Glutamatergic neuron (in vitro differentiated cells): ENCODE results near the gene GNAT1. TPM values are rescaled to one million over a fixed set of nuclear protein-coding genes. Genes with fewer than 3 reads are reported as not detected.

Source experiments
- DNase-seq: peaks from one replicate; pipeline ENCODE4 v3.0.0; 2022
- H3K27ac Mint-ChIP-seq: one replicate; pipeline ENCODE4 v1.8.0; 2020; ENCODE audit warnings: mild to moderate bottlenecking, mixed read lengths, inconsistent platforms; ENCODE audit not compliant: unreplicated experiment
- H3K27me3 Mint-ChIP-seq: one replicate; pipeline ENCODE4 v1.8.0; 2020; ENCODE audit warnings: mild to moderate bottlenecking, moderate library complexity, mixed read lengths, inconsistent platforms; ENCODE audit not compliant: unreplicated experiment
- H3K36me3 Mint-ChIP-seq: one replicate; pipeline ENCODE4 v1.8.0; 2020; ENCODE audit warnings: mild to moderate bottlenecking, mixed read lengths, inconsistent platforms; ENCODE audit not compliant: unreplicated experiment
- H3K4me1 Mint-ChIP-seq: one replicate; pipeline ENCODE4 v1.8.0; 2020; ENCODE audit warnings: mild to moderate bottlenecking, low read depth, mixed read lengths, inconsistent platforms; ENCODE audit not compliant: unreplicated experiment
- H3K4me3 Mint-ChIP-seq: one replicate; pipeline ENCODE4 v1.8.0; 2020; ENCODE audit warnings: mild to moderate bottlenecking, mixed read lengths, inconsistent platforms; ENCODE audit not compliant: unreplicated experiment
- H3K9me3 Mint-ChIP-seq: one replicate; pipeline ENCODE4 v1.8.0; 2020; ENCODE audit warnings: mild to moderate bottlenecking, moderate library complexity, mixed read lengths, inconsistent platforms; ENCODE audit not compliant: unreplicated experiment
- total RNA-seq: library from RNA; stranded (reverse); fragmentation: NEBNext Ultra II Directional; extraction: Animal tissue kit (Norgen Biotek cat#: 25700); gene quantifications from one replicate; pipeline ENCODE4 v1.2.1, GENCODE V29; 2021; ENCODE audit not compliant: unreplicated experiment
- TF ChIP-seq, protein P1 (sequence below): fragments of 200-600 bp; sonication (generic); IDR thresholded peaks from one replicate; pipeline ENCODE4 v1.5.0; 2021; ENCODE audit not compliant: partially characterized antibody, unreplicated experiment

Gene GNAT1
- total RNA-seq, 1 donor from 2014 or later: not detected

- Mint-ChIP-seq H3K36me3 (no peaks in the 10 kb centered on the region), H3K4me1 (no peaks in the 10 kb centered on the region), H3K4me3 (no peak overlapping the region), H3K9me3 (peaks cover 2% of the 10 kb centered on the region), H3K27ac (no peak overlapping the region), H3K27me3 (peaks cover 7% of the 10 kb centered on the region)
- TF ChIP-seq, protein P1, sequence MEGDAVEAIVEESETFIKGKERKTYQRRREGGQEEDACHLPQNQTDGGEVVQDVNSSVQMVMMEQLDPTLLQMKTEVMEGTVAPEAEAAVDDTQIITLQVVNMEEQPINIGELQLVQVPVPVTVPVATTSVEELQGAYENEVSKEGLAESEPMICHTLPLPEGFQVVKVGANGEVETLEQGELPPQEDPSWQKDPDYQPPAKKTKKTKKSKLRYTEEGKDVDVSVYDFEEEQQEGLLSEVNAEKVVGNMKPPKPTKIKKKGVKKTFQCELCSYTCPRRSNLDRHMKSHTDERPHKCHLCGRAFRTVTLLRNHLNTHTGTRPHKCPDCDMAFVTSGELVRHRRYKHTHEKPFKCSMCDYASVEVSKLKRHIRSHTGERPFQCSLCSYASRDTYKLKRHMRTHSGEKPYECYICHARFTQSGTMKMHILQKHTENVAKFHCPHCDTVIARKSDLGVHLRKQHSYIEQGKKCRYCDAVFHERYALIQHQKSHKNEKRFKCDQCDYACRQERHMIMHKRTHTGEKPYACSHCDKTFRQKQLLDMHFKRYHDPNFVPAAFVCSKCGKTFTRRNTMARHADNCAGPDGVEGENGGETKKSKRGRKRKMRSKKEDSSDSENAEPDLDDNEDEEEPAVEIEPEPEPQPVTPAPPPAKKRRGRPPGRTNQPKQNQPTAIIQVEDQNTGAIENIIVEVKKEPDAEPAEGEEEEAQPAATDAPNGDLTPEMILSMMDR: no peak
- no peak for DNase-seq
Measured at GRCh38 chr3:50192124-50192523, 714 bp downstream of the GNAT1 start.

- H3K4me1 Mint-ChIP-seq: no peaks in the 10 kb centered on the region
- no peaks in the 10 kb centered on the region for H3K36me3 Mint-ChIP-seq
- no peak overlapping the region for H3K4me3 Mint-ChIP-seq
- H3K27ac Mint-ChIP-seq: no peak overlapping the region
- TF ChIP-seq, protein P1: peak; percentile 93
- peaks cover 7% of the 10 kb centered on the region for H3K27me3 Mint-ChIP-seq
- DNase-seq: peak; percentile 87
- peaks cover 2% of the 10 kb centered on the region for H3K9me3 Mint-ChIP-seq
Measured at GRCh38 chr3:50192689-50193141, 1.3 kb downstream of the GNAT1 start.

DNA sequence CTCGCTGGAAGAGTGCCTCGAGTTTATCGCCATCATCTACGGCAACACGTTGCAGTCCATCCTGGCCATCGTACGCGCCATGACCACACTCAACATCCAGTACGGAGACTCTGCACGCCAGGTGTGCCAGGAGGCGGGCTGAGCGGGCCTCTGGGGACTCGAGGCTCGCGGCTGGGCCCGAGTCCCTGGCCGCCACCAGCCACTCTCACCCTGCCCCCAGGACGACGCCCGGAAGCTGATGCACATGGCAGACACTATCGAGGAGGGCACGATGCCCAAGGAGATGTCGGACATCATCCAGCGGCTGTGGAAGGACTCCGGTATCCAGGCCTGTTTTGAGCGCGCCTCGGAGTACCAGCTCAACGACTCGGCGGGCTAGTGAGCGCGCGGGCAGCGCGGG, 1.9 kb downstream of the GNAT1 start:
- no peak for DNase-seq
- H3K27me3 Mint-ChIP-seq: peaks cover 7% of the 10 kb centered on the region
- TF ChIP-seq, protein P1: no peak
- no peaks in the 10 kb centered on the region for H3K4me1 Mint-ChIP-seq
- H3K9me3 Mint-ChIP-seq: peaks cover 2% of the 10 kb centered on the region
- no peak overlapping the region for H3K4me3 Mint-ChIP-seq
- no peak overlapping the region for H3K27ac Mint-ChIP-seq
- H3K36me3 Mint-ChIP-seq: no peaks in the 10 kb centered on the region

DNA sequence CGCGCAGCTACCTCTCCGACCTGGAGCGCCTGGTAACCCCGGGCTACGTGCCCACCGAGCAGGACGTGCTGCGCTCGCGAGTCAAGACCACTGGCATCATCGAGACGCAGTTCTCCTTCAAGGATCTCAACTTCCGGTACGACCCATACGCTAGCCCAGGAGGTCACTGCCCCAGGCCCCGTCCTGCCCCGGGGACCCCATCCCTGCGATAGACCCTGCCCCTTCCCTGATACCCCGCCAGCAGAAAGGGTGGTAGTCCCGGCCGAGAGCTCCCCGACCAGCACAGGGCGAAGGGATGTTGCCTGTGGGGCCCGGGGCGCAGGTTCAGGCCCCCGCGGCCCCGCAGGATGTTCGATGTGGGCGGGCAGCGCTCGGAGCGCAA, 2.3 kb downstream of the GNAT1 start:
- no peaks in the 10 kb centered on the region for H3K4me1 Mint-ChIP-seq
- H3K4me3 Mint-ChIP-seq: no peak overlapping the region
- no peak for DNase-seq
- no peaks in the 10 kb centered on the region for H3K36me3 Mint-ChIP-seq
- H3K9me3 Mint-ChIP-seq: peaks cover 2% of the 10 kb centered on the region
- peaks cover 7% of the 10 kb centered on the region for H3K27me3 Mint-ChIP-seq
- TF ChIP-seq, protein P1: no peak
- no peak overlapping the region for H3K27ac Mint-ChIP-seq

DNA sequence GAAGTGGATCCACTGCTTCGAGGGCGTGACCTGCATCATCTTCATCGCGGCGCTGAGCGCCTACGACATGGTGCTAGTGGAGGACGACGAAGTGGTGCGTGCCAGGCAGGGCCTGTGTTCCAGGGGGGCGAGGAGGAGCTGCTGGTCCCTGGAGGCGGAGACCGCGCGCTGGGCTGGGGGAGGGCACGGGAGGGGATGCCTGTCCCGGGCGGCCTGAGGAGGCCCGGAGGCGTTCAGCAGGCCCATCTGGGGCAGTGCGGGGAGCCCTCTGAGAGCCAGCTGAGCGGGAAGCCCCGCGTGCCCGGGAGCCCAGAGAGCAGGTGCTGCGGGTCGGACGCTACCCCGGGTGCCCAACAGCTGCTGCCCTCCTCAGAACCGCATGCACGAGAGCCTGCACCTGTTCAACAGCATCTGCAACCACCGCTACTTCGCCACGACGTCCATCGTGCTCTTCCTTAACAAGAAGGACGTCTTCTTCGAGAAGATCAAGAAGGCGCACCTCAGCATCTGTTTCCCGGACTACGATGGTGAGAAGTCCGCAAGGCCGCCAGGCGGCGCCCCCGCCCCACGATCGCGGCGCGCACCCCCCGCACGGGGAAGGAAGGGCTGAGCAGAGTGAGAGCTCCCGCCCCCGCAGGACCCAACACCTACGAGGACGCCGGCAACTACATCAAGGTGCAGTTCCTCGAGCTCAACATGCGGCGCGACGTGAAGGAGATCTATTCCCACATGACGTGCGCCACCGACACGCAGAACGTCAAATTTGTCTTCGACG, 2.9 kb downstream of the GNAT1 start:
- no peaks in the 10 kb centered on the region for H3K36me3 Mint-ChIP-seq
- H3K27me3 Mint-ChIP-seq: peaks cover 9% of the 10 kb centered on the region
- no peaks in the 10 kb centered on the region for H3K4me1 Mint-ChIP-seq
- TF ChIP-seq, protein P1: peak; percentile 77
- peak; percentile 68 for DNase-seq
- H3K9me3 Mint-ChIP-seq: peaks cover 2% of the 10 kb centered on the region
- no peak overlapping the region for H3K4me3 Mint-ChIP-seq
- no peak overlapping the region for H3K27ac Mint-ChIP-seq
